Mesothelial cell of epicardium (in vitro differentiated cells): Measurements from ENCODE around the gene TIMM22. TPM values are rescaled to one million over a fixed set of nuclear protein-coding genes. Genes with fewer than 3 reads are reported as not detected.

Experiments
- DNase-seq, 2 experiments: peaks; one replicate each; pipeline ENCODE4 v3.0.0; 2021; ENCODE audit warnings: low spot score in 2 of 2; ENCODE audit not compliant: unreplicated experiment in 2 of 2
- H3K27ac Mint-ChIP-seq: 2 replicates; pipeline ENCODE4 v1.8.0; 2021; ENCODE audit warnings: mixed read lengths
- H3K27me3 Mint-ChIP-seq: 2 replicates; pipeline ENCODE4 v1.8.0; 2021; ENCODE audit warnings: low read depth, mixed read lengths
- H3K36me3 Mint-ChIP-seq: 2 replicates; pipeline ENCODE4 v1.8.0; 2021; ENCODE audit warnings: mixed read lengths
- H3K4me1 Mint-ChIP-seq: 2 replicates; pipeline ENCODE4 v1.8.0; 2021; ENCODE audit warnings: mixed read lengths
- H3K4me3 Mint-ChIP-seq: 2 replicates; pipeline ENCODE4 v1.8.0; 2021; ENCODE audit warnings: mild to moderate bottlenecking, moderate library complexity, mixed read lengths
- H3K9me3 Mint-ChIP-seq: 2 replicates; pipeline ENCODE4 v1.8.0; 2021; ENCODE audit warnings: mixed read lengths
- total RNA-seq: library from RNA; stranded (reverse); gene quantifications from 3 replicates; pipeline ENCODE4 v1.2.1, GENCODE V29; 2021
- TF ChIP-seq, protein P1 (sequence below): fragments of 200-600 bp; sonication (generic); IDR thresholded peaks from one replicate; pipeline ENCODE4 v1.5.0; 2021; ENCODE audit warnings: antibody characterized with exemption; ENCODE audit not compliant: unreplicated experiment

Gene TIMM22
- total RNA-seq, 1 donor from 2014 or later, result 15.5 TPM

- Mint-ChIP-seq H3K9me3 (no peaks in the 10 kb centered on the region), H3K4me1 (peaks cover 3% of the 10 kb centered on the region), H3K4me3 (no peak overlapping the region), H3K27me3 (no peaks in the 10 kb centered on the region), H3K36me3 (peaks cover 9% of the 10 kb centered on the region), H3K27ac (no peak overlapping the region)
- DNase-seq, result no peak
- TF ChIP-seq, protein P1, sequence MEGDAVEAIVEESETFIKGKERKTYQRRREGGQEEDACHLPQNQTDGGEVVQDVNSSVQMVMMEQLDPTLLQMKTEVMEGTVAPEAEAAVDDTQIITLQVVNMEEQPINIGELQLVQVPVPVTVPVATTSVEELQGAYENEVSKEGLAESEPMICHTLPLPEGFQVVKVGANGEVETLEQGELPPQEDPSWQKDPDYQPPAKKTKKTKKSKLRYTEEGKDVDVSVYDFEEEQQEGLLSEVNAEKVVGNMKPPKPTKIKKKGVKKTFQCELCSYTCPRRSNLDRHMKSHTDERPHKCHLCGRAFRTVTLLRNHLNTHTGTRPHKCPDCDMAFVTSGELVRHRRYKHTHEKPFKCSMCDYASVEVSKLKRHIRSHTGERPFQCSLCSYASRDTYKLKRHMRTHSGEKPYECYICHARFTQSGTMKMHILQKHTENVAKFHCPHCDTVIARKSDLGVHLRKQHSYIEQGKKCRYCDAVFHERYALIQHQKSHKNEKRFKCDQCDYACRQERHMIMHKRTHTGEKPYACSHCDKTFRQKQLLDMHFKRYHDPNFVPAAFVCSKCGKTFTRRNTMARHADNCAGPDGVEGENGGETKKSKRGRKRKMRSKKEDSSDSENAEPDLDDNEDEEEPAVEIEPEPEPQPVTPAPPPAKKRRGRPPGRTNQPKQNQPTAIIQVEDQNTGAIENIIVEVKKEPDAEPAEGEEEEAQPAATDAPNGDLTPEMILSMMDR, result no peak
These were observed 11.3 kb downstream of the TIMM22 start for GRCh38 chr17:1008008-1008761.

- H3K4me1 Mint-ChIP-seq, result peaks cover 2% of the 10 kb centered on the region
- no peaks in the 10 kb centered on the region for H3K9me3 Mint-ChIP-seq
- no peaks in the 10 kb centered on the region for H3K27me3 Mint-ChIP-seq
- TF ChIP-seq, protein P1, result no peak
- H3K27ac Mint-ChIP-seq, result no peak overlapping the region
- no peak overlapping the region for H3K4me3 Mint-ChIP-seq
- peaks cover 8% of the 10 kb centered on the region for H3K36me3 Mint-ChIP-seq
- DNase-seq, result no peak
These were observed 12.5 kb downstream of the TIMM22 start for GRCh38 chr17:1009229-1010085.

DNA sequence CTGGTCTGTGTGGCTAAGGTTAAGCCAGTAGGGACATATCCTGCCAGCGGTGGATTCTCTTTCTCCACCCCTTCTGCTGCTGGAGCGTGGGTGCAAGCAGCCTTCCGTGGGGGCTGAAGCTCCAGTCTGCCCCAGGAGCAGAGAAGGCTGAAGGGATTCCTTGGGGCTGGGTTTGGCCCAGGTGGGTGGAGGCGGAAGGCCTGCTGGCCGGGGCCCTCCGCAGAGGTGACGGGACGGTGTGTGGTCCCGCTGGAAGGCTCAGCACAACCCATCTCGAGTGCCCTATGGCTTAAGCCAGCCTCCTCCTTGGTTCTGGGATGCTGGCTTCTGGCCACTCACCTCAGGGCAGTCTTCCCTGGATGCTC, 13.1 kb downstream of the TIMM22 start:
- Mint-ChIP-seq H3K36me3 (peaks cover 8% of the 10 kb centered on the region), H3K4me1 (peaks cover 2% of the 10 kb centered on the region), H3K27me3 (no peaks in the 10 kb centered on the region), H3K27ac (no peak overlapping the region), H3K4me3 (no peak overlapping the region), H3K9me3 (no peaks in the 10 kb centered on the region)
- no peak for DNase-seq
- TF ChIP-seq, protein P1, result no peak

DNA sequence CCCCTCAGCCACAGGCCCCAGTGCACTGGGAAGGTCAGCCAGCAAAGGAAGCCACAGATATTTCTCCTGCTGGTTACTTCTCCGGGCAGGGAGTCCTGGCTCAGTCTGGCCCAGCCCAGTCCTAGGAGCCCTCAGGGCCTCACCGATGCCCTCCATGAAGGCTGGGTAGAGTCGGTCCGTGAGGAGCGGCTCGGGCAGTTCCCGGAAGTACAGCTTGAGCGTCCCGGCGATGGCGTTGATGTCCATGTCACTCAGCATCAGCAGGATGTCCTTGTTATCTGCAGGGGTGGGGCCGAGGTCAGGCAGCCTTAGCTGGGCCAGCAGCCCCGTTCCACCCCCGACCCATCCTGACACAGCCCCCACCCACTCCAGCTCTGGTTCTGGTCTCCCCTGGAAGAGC, 13.7 kb downstream of the TIMM22 start:
- TF ChIP-seq, protein P1, result no peak
- Mint-ChIP-seq H3K36me3 (peaks cover 3% of the 10 kb centered on the region), H3K4me3 (no peak overlapping the region), H3K4me1 (no peaks in the 10 kb centered on the region), H3K27me3 (no peaks in the 10 kb centered on the region), H3K9me3 (no peaks in the 10 kb centered on the region), H3K27ac (no peak overlapping the region)
- DNase-seq, result no peak

- no peak overlapping the region for H3K27ac Mint-ChIP-seq
- TF ChIP-seq, protein P1, result no peak
- H3K4me1 Mint-ChIP-seq, result no peaks in the 10 kb centered on the region
- no peak for DNase-seq
- H3K9me3 Mint-ChIP-seq, result no peaks in the 10 kb centered on the region
- H3K4me3 Mint-ChIP-seq, result no peak overlapping the region
- H3K36me3 Mint-ChIP-seq, result no peaks in the 10 kb centered on the region
- H3K27me3 Mint-ChIP-seq, result no peaks in the 10 kb centered on the region
These were observed 14.2 kb downstream of the TIMM22 start for GRCh38 chr17:1011138-1011537.
